NCI-H146 treated with DMSO at 0.1 percent for 48 hours (cell line): Measurements from ENCODE around the gene PCED1B.
"Not testable (repeated sequence)": the region's sequence is repeated elsewhere in the genome, so short reads cannot be mapped to it uniquely, and the experiment has no call there.

ENCODE experiments used
- DNase-seq: peaks from one replicate; lab custom pipeline; 2025; ENCODE audit not compliant: unreplicated experiment; lab: John Stamatoyannopoulos, UW

Gene PCED1B

GRCh38 chr12:47270782-47271664 is 191.6 kb downstream of the PCED1B start:
- DNase-seq, result no peak

GRCh38 chr12:47271800-47272239 is 192.4 kb downstream of the PCED1B start:
- no peak for DNase-seq

GRCh38 chr12:47272412-47273190 is 193.2 kb downstream of the PCED1B start:
- no peak for DNase-seq

- no peak for DNase-seq
Observed at GRCh38 chr12:47273191-47273626, 193.8 kb downstream of the PCED1B start.

GRCh38 chr12:47274760-47275159 is 195.3 kb downstream of the PCED1B start:
- no peak for DNase-seq

- DNase-seq, result no peak
Observed at GRCh38 chr12:47276253-47276620, 196.8 kb downstream of the PCED1B start.

GRCh38 chr12:47276621-47277309 is 197.3 kb downstream of the PCED1B start:
- DNase-seq, result no peak

- DNase-seq, result no peak
Observed at GRCh38 chr12:47277972-47278448, 198.6 kb downstream of the PCED1B start.

GRCh38 chr12:47279758-47280157 is 200.3 kb downstream of the PCED1B start:
- DNase-seq, result not testable (repeated sequence)

- DNase-seq, result no peak
Observed at GRCh38 chr12:47280543-47281300, 201.3 kb downstream of the PCED1B start.

- DNase-seq, result no peak
Observed at GRCh38 chr12:47281667-47282171, 202.3 kb downstream of the PCED1B start.

- DNase-seq, result no peak
Observed at GRCh38 chr12:47282206-47282605, 202.8 kb downstream of the PCED1B start.
